Measurements from ENCODE around the gene PCSK2. TPM values are rescaled to one million over a fixed set of nuclear protein-coding genes. Genes with fewer than 3 reads are reported as not detected.
A peak's percentile ranks its signal among the peaks of the same experiment; 100 is the strongest.

Gene PCSK2
- total RNA-seq (1.3 and 1.4 TPM in 2 replicates), polyA plus RNA-seq (2.0 and 3.8 TPM in 2 replicates)

GRCh38 chr20:17226410-17227218, at the start of gene PCSK2:
Gene PCSK2 (plus strand): TSS chr20:17227040. CDS start chr20:17227306, 266 bp downstream.
- Histone ChIP-seq H3K9me2 (replicated peaks; ENCODE audit: insufficient read depth) (no peaks in the 10 kb centered on the region), H3K79me2 (no peaks in the 10 kb centered on the region), H4K20me1 (ENCODE audit: insufficient read depth, poor library complexity, severe bottlenecking) (no peaks in the 10 kb centered on the region), H3K4me3 (peak within 1 kb of the TSS; percentile 64), H3K36me3 (replicated peaks; ENCODE audit: insufficient read depth, low read depth) (no peaks in the 10 kb centered on the region), H3K27ac (peak within 1 kb of the TSS; percentile 37), H3K4me2 (peak within 1 kb of the TSS; percentile 94), H2AFZ (peak within 1 kb of the TSS; percentile 56), H3K27me3 (peaks cover 70% of the 10 kb centered on the region), H3K4me1 (ENCODE audit: insufficient read depth) (peaks cover 9% of the 10 kb centered on the region), H3K9me3 (ENCODE audit: low read depth) (no peaks in the 10 kb centered on the region)
- no peak for TF ChIP-seq EZH2phosphoT487 (IDR thresholded peaks at IDR 0.05; ENCODE audit: low read depth, severe bottlenecking, unreplicated experiment)
- peak; percentile 93 for DNase-seq (ENCODE audit: low spot score)
- WGBS (ENCODE audit: low lambda C conversion rate, missing lambda C conversion rate) = 1% methylated on average over 24 of the region's 53 CpGs

DNA sequence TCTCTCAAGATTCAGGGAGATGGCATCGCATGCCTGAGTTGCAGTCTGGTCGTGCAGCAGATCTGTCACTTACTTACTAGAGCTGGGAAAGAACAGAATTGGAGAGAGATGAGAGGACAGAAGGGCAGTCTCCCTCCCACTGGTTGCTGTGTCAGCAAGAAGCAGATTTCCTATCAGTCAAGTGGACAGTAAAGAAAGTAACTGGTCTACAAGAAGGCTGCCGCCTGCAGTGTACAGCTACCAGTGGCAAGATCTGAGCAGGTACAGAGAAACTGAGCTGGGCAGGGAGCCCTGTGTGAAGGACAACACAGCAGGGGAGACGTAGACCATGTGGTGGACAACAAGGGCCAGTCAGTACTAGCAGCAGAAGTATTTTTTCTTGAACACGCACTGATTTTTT, 49.5 kb upstream of the PCSK2 start:
- peak; percentile 16 for DNase-seq (ENCODE audit: low spot score)
- Histone ChIP-seq H3K27ac (no peak overlapping the region), H3K4me3 (no peak overlapping the region), H3K27me3 (no peaks in the 10 kb centered on the region), H3K4me2 (no peak overlapping the region), H3K79me2 (no peaks in the 10 kb centered on the region), H3K9me2 (replicated peaks; ENCODE audit: insufficient read depth) (no peaks in the 10 kb centered on the region), H2AFZ (no peak overlapping the region), H3K9me3 (ENCODE audit: low read depth) (no peaks in the 10 kb centered on the region), H3K4me1 (ENCODE audit: insufficient read depth) (no peaks in the 10 kb centered on the region), H4K20me1 (ENCODE audit: insufficient read depth, poor library complexity, severe bottlenecking) (no peaks in the 10 kb centered on the region), H3K36me3 (replicated peaks; ENCODE audit: insufficient read depth, low read depth) (no peaks in the 10 kb centered on the region)
- 74% methylated on average over 5 of the region's 5 CpGs for WGBS (ENCODE audit: low lambda C conversion rate, missing lambda C conversion rate)
- TF ChIP-seq, protein P1, sequence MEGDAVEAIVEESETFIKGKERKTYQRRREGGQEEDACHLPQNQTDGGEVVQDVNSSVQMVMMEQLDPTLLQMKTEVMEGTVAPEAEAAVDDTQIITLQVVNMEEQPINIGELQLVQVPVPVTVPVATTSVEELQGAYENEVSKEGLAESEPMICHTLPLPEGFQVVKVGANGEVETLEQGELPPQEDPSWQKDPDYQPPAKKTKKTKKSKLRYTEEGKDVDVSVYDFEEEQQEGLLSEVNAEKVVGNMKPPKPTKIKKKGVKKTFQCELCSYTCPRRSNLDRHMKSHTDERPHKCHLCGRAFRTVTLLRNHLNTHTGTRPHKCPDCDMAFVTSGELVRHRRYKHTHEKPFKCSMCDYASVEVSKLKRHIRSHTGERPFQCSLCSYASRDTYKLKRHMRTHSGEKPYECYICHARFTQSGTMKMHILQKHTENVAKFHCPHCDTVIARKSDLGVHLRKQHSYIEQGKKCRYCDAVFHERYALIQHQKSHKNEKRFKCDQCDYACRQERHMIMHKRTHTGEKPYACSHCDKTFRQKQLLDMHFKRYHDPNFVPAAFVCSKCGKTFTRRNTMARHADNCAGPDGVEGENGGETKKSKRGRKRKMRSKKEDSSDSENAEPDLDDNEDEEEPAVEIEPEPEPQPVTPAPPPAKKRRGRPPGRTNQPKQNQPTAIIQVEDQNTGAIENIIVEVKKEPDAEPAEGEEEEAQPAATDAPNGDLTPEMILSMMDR (IDR thresholded peaks at IDR 0.05; ENCODE audit: poor library complexity) = no peak
- TF ChIP-seq EZH2phosphoT487 (IDR thresholded peaks at IDR 0.05; ENCODE audit: low read depth, severe bottlenecking, unreplicated experiment) (no peak), EZH2 (IDR thresholded peaks at IDR 0.05; ENCODE audit: borderline replicate concordance) (no peak)

DNA sequence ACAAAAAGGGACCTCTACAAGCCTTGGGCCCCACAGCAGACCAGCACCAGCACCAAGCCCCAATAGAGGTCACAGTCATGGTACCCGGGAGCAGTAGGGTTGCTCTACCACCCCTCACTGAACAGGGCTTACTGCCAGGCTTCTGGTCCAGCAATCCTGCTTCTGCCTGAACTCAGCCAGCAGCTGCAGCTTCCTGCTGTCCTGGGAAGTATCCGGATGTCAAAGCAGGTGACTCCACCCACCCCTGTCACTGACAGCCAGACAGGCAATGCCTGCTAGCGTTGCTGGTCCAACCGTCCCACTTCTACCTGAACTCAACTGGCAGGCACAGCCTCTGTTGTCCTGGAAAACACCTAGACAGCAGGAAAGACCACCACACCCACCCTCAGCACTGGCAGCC, 47.0 kb upstream of the PCSK2 start:
- no peak overlapping the region for H3K27ac ChIP-seq
- DNase-seq (ENCODE audit: low spot score) = no peak
- no peaks in the 10 kb centered on the region for H3K9me2 ChIP-seq (replicated peaks; ENCODE audit: insufficient read depth)
- H3K4me2 ChIP-seq = no peak overlapping the region
- H3K4me3 ChIP-seq = no peak overlapping the region
- no peaks in the 10 kb centered on the region for H3K9me3 ChIP-seq (ENCODE audit: low read depth)
- no peaks in the 10 kb centered on the region for H3K79me2 ChIP-seq
- no peak for TF ChIP-seq EZH2 (IDR thresholded peaks at IDR 0.05; ENCODE audit: borderline replicate concordance)
- TF ChIP-seq, protein P1 (IDR thresholded peaks at IDR 0.05; ENCODE audit: poor library complexity) = no peak
- no peak for TF ChIP-seq EZH2phosphoT487 (IDR thresholded peaks at IDR 0.05; ENCODE audit: low read depth, severe bottlenecking, unreplicated experiment)
- H3K4me1 ChIP-seq (ENCODE audit: insufficient read depth) = no peaks in the 10 kb centered on the region
- H3K36me3 ChIP-seq (replicated peaks; ENCODE audit: insufficient read depth, low read depth) = no peaks in the 10 kb centered on the region
- 70% methylated on average over 4 of the region's 4 CpGs for WGBS (ENCODE audit: low lambda C conversion rate, missing lambda C conversion rate)
- no peak overlapping the region for H2AFZ ChIP-seq
- H4K20me1 ChIP-seq (ENCODE audit: insufficient read depth, poor library complexity, severe bottlenecking) = no peaks in the 10 kb centered on the region
- H3K27me3 ChIP-seq = no peaks in the 10 kb centered on the region

GRCh38 chr20:17189976-17190695, 36.7 kb upstream of the PCSK2 start:
- H3K36me3 ChIP-seq (replicated peaks; ENCODE audit: insufficient read depth, low read depth) = no peaks in the 10 kb centered on the region
- TF ChIP-seq, protein P1 (IDR thresholded peaks at IDR 0.05; ENCODE audit: poor library complexity) = no peak
- no peak for TF ChIP-seq EZH2phosphoT487 (IDR thresholded peaks at IDR 0.05; ENCODE audit: low read depth, severe bottlenecking, unreplicated experiment)
- no peak for TF ChIP-seq EZH2 (IDR thresholded peaks at IDR 0.05; ENCODE audit: borderline replicate concordance)
- DNase-seq (ENCODE audit: low spot score) = no peak
- WGBS (ENCODE audit: low lambda C conversion rate, missing lambda C conversion rate) = 82% methylated on average over 6 of the region's 6 CpGs
- H3K9me3 ChIP-seq (ENCODE audit: low read depth) = no peaks in the 10 kb centered on the region
- no peak overlapping the region for H3K4me3 ChIP-seq
- H3K79me2 ChIP-seq = no peaks in the 10 kb centered on the region
- no peaks in the 10 kb centered on the region for H3K27me3 ChIP-seq
- H3K27ac ChIP-seq = no peak overlapping the region
- no peaks in the 10 kb centered on the region for H3K9me2 ChIP-seq (replicated peaks; ENCODE audit: insufficient read depth)
- no peak overlapping the region for H2AFZ ChIP-seq
- H3K4me1 ChIP-seq (ENCODE audit: insufficient read depth) = no peaks in the 10 kb centered on the region
- H3K4me2 ChIP-seq = no peak overlapping the region
- H4K20me1 ChIP-seq (ENCODE audit: insufficient read depth, poor library complexity, severe bottlenecking) = no peaks in the 10 kb centered on the region
